SK-N-SH treated with all-trans-retinoic acid at 6 μM for 48 hours (cell line): Measurements from ENCODE around the gene PARP15.

ENCODE experiments used
- ATAC-seq: fragments of 200-7000 bp; cut with Tn5 transposase; 3 replicates; pipeline ENCODE4 v1.9.1; 2020; ENCODE audit warnings: mild to moderate bottlenecking, moderate library complexity
- ARNTL ChIP-seq: fragments of 450-650 bp; formaldehyde crosslinking; IDR thresholded peaks from 2 replicates; pipeline ENCODE4 v1.5.0; 2020; ENCODE audit warnings: low read depth, mild to moderate bottlenecking, moderate library complexity, borderline replicate concordance
- BACH2 ChIP-seq: fragments of 250-450 bp; sonication (Bioruptor Pico); IDR thresholded peaks from 2 replicates; pipeline ENCODE4 v1.9.0; 2021; ENCODE audit warnings: mild to moderate bottlenecking, borderline replicate concordance
- CREB5 ChIP-seq: fragments of 250-450 bp; sonication (Bioruptor Pico); IDR thresholded peaks from 2 replicates; pipeline ENCODE4 v1.5.1; 2020; ENCODE audit warnings: low read depth, mild to moderate bottlenecking, moderate library complexity
- CSDC2 ChIP-seq: fragments of 250-450 bp; sonication (Bioruptor Pico); IDR thresholded peaks from 2 replicates; pipeline ENCODE4 v1.5.0; 2020; ENCODE audit warnings: mild to moderate bottlenecking, moderate library complexity
- CSRNP3 ChIP-seq: fragments of 250-450 bp; sonication (Bioruptor Pico); IDR thresholded peaks from 2 replicates; pipeline ENCODE4 v1.5.1; 2021; ENCODE audit warnings: mild to moderate bottlenecking, moderate library complexity
- ESRRG ChIP-seq: fragments of 250-450 bp; sonication (Bioruptor Pico); IDR thresholded peaks from 2 replicates; pipeline ENCODE4 v1.6.1; 2021; ENCODE audit warnings: mild to moderate bottlenecking
- GLIS3 ChIP-seq: fragments of 250-450 bp; sonication (Bioruptor Pico); IDR thresholded peaks from 2 replicates; pipeline ENCODE4 v1.5.0; 2020; ENCODE audit warnings: mild to moderate bottlenecking, moderate library complexity
- ISL1 ChIP-seq: fragments of 250-450 bp; sonication (Bioruptor Pico); IDR thresholded peaks from 2 replicates; pipeline ENCODE4 v2.1.2; 2022; ENCODE audit warnings: mild to moderate bottlenecking, moderate library complexity
- OSR1 ChIP-seq: fragments of 250-450 bp; sonication (Bioruptor Pico); IDR thresholded peaks from 2 replicates; pipeline ENCODE4 v1.8.0; 2022; ENCODE audit warnings: moderate library complexity, mild to moderate bottlenecking, inconsistent platforms
- PATZ1 ChIP-seq: fragments of 250-450 bp; sonication (Bioruptor Pico); IDR thresholded peaks from 2 replicates; pipeline ENCODE4 v1.8.0; 2020; ENCODE audit warnings: mild to moderate bottlenecking, moderate library complexity, borderline replicate concordance
- POU6F1 ChIP-seq: fragments of 250-450 bp; sonication (Bioruptor Pico); IDR thresholded peaks from 2 replicates; pipeline ENCODE4 v1.8.0; 2021; ENCODE audit warnings: low read depth, mild to moderate bottlenecking, moderate library complexity, borderline replicate concordance
- PPARA ChIP-seq: fragments of 250-450 bp; sonication (Bioruptor Pico); IDR thresholded peaks from 2 replicates; pipeline ENCODE4 v1.5.0; 2020; ENCODE audit warnings: mild to moderate bottlenecking, borderline replicate concordance
- SNAI2 ChIP-seq: fragments of 250-450 bp; sonication (Bioruptor Pico); IDR thresholded peaks from 2 replicates; pipeline ENCODE4 v1.5.0; 2020; ENCODE audit warnings: mild to moderate bottlenecking, moderate library complexity
- TCF4 ChIP-seq: fragments of 250-450 bp; sonication (Bioruptor Pico); IDR thresholded peaks from 2 replicates; pipeline ENCODE4 v1.8.0; 2021; ENCODE audit warnings: mild to moderate bottlenecking, moderate library complexity, borderline replicate concordance
- TOX ChIP-seq: fragments of 250-450 bp; sonication (Bioruptor Pico); IDR thresholded peaks from 2 replicates; pipeline ENCODE4 v1.8.0; 2021; ENCODE audit warnings: mild to moderate bottlenecking, moderate library complexity, borderline replicate concordance
- TSHZ2 ChIP-seq: fragments of 250-450 bp; sonication (Bioruptor Pico); IDR thresholded peaks from 2 replicates; pipeline ENCODE4 v1.5.0; 2020; ENCODE audit warnings: mild to moderate bottlenecking, moderate library complexity
- ZC3H10 ChIP-seq: fragments of 250-450 bp; sonication (Bioruptor Pico); IDR thresholded peaks from 2 replicates; pipeline ENCODE4 v1.5.1; 2021; ENCODE audit warnings: mild to moderate bottlenecking, moderate library complexity
- ZFP3 ChIP-seq: fragments of 250-450 bp; sonication (Bioruptor Pico); IDR thresholded peaks from 2 replicates; pipeline ENCODE4 v1.5.0; 2020; ENCODE audit warnings: mild to moderate bottlenecking, moderate library complexity
- ZFP30 ChIP-seq: fragments of 450-650 bp; formaldehyde crosslinking; IDR thresholded peaks from 2 replicates; pipeline ENCODE4 v1.5.0; 2022; ENCODE audit warnings: mild to moderate bottlenecking, moderate library complexity
- ZNF565 ChIP-seq: fragments of 450-650 bp; formaldehyde crosslinking; conservative IDR thresholded peaks from 2 replicates; pipeline ENCODE4 v1.5.0; 2020; ENCODE audit warnings: low read depth, mild to moderate bottlenecking, moderate library complexity
- ZNF70 ChIP-seq: fragments of 450-650 bp; formaldehyde crosslinking; IDR thresholded peaks from 2 replicates; pipeline ENCODE4 v1.5.0; 2020; ENCODE audit warnings: mild to moderate bottlenecking, moderate library complexity
- ZNF8 ChIP-seq: fragments of 450-650 bp; formaldehyde crosslinking; IDR thresholded peaks from 2 replicates; pipeline ENCODE4 v1.5.0; 2020; ENCODE audit warnings: mild to moderate bottlenecking, moderate library complexity

PARP15 gene

GRCh38 chr3:122602011-122602710 is 24.7 kb downstream of the PARP15 start:
- TF ChIP-seq TOX (CRISPR knock-in tag) (no peak), POU6F1 (no peak), ZNF70 (CRISPR knock-in tag) (no peak), ZC3H10 (no peak), GLIS3 (no peak), ARNTL (CRISPR knock-in tag) (no peak), CSDC2 (no peak)
- no peak for ATAC-seq

GRCh38 chr3:122603056-122603455 is 25.6 kb downstream of the PARP15 start:
- TF ChIP-seq ZNF70 (CRISPR knock-in tag) (no peak), ESRRG (no peak), PPARA (CRISPR knock-in tag) (no peak), ZFP3 (no peak), ZNF565 (no peak), ISL1 (no peak), PATZ1 (CRISPR knock-in tag) (no peak), CSRNP3 (no peak), ARNTL (CRISPR knock-in tag) (no peak), ZNF8 (CRISPR knock-in tag) (no peak), SNAI2 (CRISPR knock-in tag) (no peak), TCF4 (CRISPR knock-in tag) (no peak), GLIS3 (no peak), POU6F1 (no peak), BACH2 (CRISPR knock-in tag) (no peak), CSDC2 (no peak), CREB5 (CRISPR knock-in tag) (no peak), OSR1 (no peak), ZFP30 (CRISPR knock-in tag) (no peak)

GRCh38 chr3:122606330-122606729 is 28.9 kb downstream of the PARP15 start:
- ATAC-seq: no peak
- TF ChIP-seq SNAI2 (CRISPR knock-in tag): no peak
- TF ChIP-seq OSR1: no peak
- no peak for TF ChIP-seq ZFP3
- TF ChIP-seq CSRNP3: no peak
- TF ChIP-seq ESRRG: no peak
- no peak for TF ChIP-seq TSHZ2 (CRISPR knock-in tag)
- no peak for TF ChIP-seq CSDC2
- no peak for TF ChIP-seq PATZ1 (CRISPR knock-in tag)
- no peak for TF ChIP-seq CREB5 (CRISPR knock-in tag)
- no peak for TF ChIP-seq ZFP30 (CRISPR knock-in tag)
- no peak for TF ChIP-seq ISL1

More at GRCh38 chr3:122603056-122603455, 25.6 kb downstream of the PARP15 start:
- ATAC-seq: no peak
